B cell (primary cell): ENCODE results near the gene KIRREL3.

Experiments used
- EZH2 ChIP-seq: IDR thresholded peaks from 2 replicates; pipeline ENCODE4 v1.6.1; 2012; ENCODE audit warnings: borderline replicate concordance, low read depth, mild to moderate bottlenecking, moderate library complexity, low read length; ENCODE audit not compliant: insufficient read depth, poor library complexity, severe bottlenecking
- TF ChIP-seq, protein P1 (sequence below): fragments of 200-600 bp; IDR thresholded peaks from one replicate; pipeline ENCODE4 v1.8.0; 2022; ENCODE audit warnings: antibody characterized with exemption, mild to moderate bottlenecking

DNA sequence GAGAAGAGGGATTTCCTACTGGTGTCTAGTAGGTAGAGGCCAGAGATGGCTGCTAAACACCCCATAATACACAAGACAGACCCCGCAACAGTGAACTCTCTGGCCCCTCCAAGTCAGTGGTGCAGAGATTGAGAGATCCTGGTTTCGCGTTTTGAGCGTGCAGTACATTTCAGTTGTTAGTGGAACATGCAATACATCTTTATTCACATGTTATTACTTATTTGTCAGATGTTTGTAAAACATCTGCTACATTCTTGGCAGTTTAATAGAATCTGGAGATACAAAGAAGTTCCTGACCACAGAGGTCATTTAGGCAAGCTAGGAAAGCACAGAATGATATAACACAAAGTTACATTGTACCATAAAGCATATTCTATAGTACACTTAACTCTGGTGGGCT, 603.6 kb downstream of the KIRREL3 start:
- TF ChIP-seq, protein P1, sequence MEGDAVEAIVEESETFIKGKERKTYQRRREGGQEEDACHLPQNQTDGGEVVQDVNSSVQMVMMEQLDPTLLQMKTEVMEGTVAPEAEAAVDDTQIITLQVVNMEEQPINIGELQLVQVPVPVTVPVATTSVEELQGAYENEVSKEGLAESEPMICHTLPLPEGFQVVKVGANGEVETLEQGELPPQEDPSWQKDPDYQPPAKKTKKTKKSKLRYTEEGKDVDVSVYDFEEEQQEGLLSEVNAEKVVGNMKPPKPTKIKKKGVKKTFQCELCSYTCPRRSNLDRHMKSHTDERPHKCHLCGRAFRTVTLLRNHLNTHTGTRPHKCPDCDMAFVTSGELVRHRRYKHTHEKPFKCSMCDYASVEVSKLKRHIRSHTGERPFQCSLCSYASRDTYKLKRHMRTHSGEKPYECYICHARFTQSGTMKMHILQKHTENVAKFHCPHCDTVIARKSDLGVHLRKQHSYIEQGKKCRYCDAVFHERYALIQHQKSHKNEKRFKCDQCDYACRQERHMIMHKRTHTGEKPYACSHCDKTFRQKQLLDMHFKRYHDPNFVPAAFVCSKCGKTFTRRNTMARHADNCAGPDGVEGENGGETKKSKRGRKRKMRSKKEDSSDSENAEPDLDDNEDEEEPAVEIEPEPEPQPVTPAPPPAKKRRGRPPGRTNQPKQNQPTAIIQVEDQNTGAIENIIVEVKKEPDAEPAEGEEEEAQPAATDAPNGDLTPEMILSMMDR: no peak
- no peak for TF ChIP-seq EZH2
